SH-SY5Y (cell line): ENCODE measurements around the gene TENM4.

Source experiments
- GATA2 ChIP-seq: IDR thresholded peaks from 2 replicates; pipeline ENCODE4 v1.6.1; 2011; ENCODE audit warnings: mild to moderate bottlenecking, low read depth, low read length
- GATA3 ChIP-seq: IDR thresholded peaks from 2 replicates; pipeline ENCODE4 v1.6.1; 2011; ENCODE audit warnings: low read depth, mild to moderate bottlenecking, low read length, moderate library complexity

TENM4 gene

DNA sequence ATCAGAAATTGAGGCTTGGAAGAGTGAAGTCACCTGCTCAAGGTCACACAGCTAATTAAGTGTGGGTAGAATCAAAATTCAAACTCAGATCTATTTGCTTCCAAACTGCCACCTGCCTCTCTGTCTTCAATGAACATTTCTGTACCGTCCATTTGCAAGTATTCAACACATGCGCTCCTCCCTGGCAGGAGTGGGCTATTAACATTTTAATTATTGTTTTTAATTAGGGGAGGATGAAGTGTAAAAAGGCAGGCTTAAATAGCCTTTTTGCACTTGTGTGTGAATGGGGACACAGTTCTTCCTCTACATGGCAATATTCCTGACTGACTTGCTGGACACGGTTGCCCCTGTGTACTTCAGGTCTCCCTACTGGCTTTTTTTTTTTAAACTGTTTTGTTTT lies 751.7 kb downstream of the TENM4 start:
- no peak for TF ChIP-seq GATA2
- TF ChIP-seq GATA3 = no peak

DNA sequence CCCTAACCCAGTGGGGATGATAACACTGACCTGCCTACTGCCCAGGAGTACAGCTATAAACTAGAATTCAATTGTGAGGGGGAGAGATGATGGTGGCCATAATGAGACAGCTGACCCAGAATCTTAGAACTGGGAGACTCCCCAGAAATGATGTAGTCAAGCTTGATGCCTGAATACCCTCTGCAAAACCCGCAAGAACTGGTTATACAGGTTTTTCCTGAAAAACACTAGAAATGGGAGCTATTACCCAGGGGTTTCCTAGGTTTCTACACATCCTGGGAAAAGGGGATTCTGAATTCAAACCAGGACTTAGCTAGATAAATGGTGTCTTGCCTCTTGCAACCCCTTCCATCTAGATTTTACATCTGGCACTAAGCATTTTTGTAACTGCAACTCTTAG lies 752.4 kb downstream of the TENM4 start:
- TF ChIP-seq GATA2 (no peak), GATA3 (no peak)

DNA sequence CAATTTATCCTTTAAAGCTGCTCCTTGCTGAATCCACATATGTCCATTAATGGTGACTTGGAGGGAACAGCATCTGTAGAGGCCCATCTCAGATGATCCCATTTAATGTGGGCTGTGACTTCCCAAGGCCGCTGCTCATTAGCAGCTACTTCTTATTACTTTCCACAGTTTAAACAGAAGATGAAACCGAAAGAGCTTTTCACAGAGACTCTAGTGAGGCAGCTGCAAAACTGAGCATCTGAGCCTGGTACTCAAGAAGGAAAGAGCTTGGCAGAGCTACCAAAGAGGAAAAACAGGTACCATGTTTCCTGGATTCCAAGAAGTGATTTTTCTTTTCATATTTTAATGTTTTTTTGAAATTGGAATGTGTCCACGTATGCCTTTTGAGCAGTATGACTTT lies 755.7 kb downstream of the TENM4 start:
- TF ChIP-seq GATA2 (no peak), GATA3 (no peak)

DNA sequence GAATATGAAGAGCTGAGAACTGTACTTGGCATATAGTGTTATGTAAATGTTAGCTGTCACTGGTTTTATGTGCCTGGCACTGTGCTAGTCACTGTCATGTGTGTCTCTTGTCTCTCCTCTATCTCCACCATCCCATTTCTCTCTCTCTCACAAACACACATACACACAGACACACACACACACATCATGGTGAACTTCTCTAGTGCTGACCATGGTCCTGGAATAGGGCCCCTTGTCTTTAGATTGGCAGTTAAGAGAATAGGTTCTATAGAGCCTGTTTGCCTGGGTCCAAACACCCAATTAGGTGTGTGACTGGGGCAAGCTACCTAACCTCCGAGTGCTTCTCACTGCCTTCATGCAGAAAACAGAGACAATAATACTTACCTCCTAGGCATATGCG lies 756.5 kb downstream of the TENM4 start:
- no peak for TF ChIP-seq GATA2
- TF ChIP-seq GATA3 = no peak

DNA sequence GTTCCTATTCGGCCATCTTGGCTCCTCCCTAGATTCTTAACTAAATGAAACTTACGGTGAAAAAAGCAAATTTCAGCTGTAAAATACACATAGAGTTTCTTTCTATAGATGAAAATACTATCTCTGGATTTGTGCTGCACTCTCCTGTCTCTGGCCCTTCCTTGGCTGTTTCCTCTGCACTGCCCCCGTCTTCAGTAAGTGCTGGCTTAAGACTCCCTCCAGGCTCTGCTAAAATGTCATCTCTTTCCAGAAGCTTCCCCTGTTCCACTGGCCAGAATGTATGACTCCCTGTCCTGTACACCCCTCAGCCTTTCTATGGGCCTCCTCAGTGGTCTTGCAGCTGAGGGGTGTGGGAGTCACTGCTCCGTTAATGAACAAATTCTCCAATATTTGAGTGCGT lies 757.1 kb downstream of the TENM4 start:
- no peak for TF ChIP-seq GATA3
- TF ChIP-seq GATA2 = no peak

DNA sequence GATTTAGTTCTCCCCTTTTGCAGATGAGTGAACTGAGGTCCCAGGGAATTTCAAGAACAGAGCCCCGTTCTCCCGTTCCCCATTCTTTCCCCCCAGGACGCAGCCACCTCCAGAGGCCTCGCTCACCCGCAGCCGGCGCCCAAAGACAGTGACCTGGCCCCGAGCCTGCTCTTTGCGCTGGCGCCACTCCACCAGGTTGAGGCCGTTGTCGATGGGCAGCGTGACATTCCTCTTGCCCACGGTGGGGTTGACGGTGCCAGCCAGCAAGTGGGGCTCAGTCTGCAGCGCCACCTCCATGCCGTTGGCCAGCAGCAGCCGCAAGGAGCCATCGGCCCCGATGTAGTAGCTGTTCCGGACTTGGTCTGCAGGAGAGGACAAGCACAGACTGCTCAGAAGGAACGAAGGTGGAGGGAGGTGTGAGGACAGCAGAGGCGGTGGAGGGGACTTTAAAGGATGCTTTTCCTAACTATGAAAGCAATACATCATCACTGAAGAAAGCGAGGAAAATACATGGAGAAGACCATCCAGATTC lies 764.7 kb downstream of the TENM4 start:
- no peak for TF ChIP-seq GATA3

DNA sequence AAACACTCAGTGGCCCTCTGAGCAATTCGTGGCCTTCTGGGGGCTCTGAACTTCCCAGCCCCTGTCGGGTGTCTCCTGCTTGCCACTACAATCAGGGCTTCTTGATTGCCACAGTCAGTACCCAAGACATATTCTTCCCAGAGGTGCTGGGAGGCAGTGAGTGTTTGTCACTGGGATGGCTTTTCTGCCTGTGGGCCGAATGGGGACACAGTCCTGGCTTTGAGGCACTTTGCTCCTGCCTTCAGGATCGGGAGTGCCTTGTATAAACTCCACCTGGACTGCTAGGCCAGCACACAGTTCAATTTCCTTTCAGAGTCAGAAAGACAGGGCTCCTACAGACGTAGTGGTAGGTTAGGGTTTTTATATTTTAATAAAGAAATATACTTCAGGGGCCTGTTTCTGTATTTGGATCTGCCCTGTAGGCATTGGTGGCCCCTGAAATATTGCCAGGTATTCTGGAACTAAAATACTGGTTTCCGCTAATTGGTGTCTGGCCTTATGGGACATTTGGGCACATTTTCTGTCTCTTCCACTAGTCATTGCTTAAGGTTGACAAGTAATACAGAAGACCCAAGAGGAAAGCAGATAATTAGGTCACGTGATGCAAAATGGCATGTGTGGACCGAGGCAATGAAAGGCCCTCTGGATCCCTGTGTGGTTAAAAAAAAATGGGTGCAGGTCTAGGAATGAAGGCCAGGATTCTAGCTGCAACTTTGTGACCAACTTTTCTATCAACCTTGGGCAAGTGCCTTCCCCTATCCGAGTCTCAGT lies 767.8 kb downstream of the TENM4 start:
- TF ChIP-seq GATA3 (no peak), GATA2 (no peak)

DNA sequence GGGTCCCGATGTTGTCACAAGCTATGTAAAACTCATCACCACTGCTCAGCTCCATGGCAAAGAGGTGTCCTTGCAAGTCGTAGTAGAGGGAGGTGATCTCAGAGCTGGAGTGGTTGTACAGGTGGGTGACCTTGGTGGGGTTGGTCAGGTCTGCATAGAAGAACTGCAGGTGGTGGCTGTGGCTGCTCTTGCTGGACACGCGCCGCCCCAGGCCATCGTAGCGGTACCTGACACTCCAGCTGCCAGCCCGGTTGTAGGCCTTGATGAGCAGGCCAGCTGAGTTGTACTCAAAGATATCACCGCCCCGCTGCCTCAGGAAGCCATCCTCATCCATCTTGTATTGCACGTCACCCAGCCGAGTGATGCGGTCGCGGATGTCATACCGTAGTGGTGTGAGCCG lies 771.6 kb downstream of the TENM4 start:
- no peak for TF ChIP-seq GATA3
- TF ChIP-seq GATA2 = no peak

DNA sequence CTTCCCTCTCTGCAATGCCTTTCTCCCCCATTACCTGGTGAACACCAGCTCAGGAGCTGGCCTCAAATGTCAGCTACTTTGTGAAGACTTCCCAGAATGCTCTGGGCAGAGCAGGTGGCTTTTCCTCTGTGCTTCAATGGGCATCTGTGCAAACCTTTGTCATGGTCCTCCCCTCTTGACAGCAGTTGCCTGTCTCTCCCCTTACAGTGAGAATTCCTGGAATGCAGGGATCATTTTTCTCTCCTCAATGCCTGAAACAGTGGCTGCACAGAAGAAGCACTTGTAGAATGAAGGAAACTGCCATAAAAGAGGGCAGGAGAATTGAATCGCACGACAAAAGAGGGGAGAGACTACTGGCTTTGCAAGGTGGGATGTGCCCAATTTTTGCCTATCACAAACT lies 773.4 kb downstream of the TENM4 start:
- TF ChIP-seq GATA3 (no peak), GATA2 (no peak)

DNA sequence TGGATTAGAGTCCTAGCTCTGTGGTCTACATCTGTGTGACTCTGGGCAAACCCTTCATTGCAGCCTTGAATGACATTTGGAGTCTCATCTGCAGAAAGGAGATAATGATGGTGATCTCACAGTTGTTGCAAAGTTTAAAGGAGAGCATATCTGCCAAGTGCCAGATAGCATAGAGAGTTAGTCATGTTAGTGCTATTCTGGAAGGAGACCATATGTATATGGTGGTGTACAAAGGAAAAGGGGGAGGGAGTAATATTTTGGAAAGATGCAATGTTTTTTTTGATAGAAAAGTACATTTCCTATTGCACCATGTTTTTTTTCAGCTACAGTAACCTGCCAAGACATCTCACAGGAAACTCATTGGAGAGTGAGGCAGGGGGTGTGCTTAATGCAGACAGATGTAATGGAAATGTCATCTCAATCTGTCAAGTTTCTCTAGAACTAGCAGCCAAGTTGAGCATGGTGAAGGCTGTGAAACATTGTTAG lies 774.1 kb downstream of the TENM4 start:
- no peak for TF ChIP-seq GATA2
- TF ChIP-seq GATA3 = no peak

DNA sequence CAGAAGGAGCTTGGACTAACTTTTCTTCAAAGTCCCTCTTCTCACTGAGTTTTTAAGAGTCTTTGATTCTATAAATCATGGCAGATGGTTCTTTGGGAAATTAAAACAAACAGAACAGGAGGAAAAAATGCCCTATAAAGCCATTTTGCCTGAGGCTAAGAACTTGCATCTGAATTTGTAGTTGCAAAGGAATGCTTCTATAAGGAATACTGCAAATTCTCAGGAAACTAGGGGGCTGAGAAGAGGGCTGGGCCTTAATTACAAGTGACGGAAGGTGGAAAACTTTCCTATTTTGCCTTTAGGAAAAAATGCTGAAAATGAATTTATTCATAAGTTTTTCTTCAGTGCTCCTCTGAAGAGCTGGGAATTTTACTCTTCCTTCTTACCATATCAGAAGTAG lies 776.2 kb downstream of the TENM4 start:
- TF ChIP-seq GATA2 = no peak
- TF ChIP-seq GATA3 = no peak

DNA sequence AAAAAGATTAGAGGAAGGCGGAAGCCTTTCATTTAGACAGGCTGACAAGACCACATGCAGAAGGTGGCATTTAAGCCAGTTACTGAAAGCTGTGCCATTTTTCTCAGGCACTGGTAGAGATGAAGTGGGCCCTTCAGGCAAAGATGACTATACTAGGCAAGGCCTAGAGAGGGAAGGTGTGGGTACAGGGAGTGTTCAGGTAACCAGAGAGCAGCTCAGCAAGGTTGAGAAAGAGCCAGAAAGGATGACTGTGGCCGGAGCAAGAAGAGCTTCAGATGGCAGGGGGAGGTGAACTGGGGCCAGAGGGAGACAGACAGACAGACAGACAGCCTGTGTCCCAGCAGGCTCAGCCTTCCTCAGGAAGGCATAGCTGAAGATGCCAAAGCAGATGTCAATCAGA lies 778.0 kb downstream of the TENM4 start:
- TF ChIP-seq GATA3 = no peak
- TF ChIP-seq GATA2 = no peak

DNA sequence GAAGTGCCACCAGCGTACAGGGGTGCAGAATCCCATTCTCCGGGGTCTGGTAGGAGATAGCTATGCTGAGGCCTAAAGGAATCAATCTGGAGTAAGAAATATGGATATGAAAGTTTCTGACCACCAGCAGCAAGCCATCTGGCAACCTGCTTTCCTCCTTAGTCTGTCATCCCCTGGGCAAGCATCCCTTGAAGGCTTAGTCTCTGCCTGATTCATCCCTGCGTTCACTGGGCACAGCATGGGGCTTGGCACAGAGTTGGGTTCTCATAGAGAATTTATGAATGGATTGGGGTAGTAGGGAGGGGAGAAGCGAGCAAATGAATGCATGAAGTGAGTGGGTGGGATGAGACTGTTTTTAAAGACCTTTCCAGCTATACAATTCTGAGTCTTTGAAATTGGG lies 780.4 kb downstream of the TENM4 start:
- TF ChIP-seq GATA3 (no peak), GATA2 (no peak)

DNA sequence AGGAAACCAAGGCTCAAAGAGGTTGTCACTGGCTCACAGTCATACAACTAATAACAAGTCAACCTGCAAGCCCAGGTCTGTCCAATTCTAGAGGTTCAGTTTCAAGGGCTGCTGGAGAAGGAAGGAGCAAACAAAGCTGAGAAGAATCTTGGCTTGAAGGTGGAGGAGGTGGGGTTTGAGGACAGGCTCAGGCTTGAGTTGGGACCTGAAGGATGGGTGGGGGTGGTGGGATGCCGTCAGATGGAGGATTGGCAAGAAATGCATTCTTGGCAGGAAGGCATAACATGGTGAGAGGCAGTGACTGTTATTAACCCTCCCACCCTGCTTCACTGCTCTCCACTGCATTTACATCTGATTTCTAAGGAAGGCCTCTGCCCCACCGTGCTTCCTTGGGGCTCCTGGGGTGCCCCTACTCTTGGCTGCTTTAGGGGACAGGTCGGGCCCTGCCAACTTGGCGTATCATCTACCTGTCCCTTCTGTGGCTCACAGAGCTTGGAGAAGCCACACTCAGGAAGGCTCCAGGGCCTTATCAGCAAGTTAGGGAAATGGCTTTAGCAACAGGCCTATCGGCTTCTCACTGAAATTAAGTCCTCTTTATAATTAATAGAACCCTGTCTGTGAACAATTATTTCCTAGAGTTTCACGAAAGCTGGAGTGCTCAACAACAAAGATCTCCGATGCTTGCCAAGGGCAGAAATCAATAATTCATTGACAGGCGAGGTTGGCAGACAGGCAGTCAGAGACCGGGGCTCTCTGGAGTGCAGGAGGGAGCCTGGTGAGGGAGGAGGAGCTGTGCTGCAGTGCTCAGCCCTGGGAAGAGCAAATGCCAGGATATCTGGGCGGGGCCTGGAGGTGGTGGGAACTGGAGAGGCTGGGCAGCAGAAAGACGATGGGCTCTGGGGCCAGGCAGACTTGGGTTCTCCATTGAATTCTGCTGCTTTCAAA lies 781.2 kb downstream of the TENM4 start:
- TF ChIP-seq GATA2 (no peak), GATA3 (no peak)
